Neural progenitor cell (in vitro differentiated cells): Measurements from ENCODE around the gene TOLLIP. TPM values are rescaled to one million over a fixed set of nuclear protein-coding genes. Genes with fewer than 3 reads are reported as not detected.

ENCODE experiments used
- DNase-seq: peaks from one replicate; pipeline ENCODE4 v3.0.0-alpha.2; 2016; ENCODE audit warnings: low spot score
- H2AFZ ChIP-seq: fragments of 200-600 bp; sonication (generic); replicated peaks from 2 replicates; pipeline ENCODE4 v1.6.1; 2016; ENCODE audit warnings: antibody characterized with exemption
- H3F3A ChIP-seq: fragments of 200-600 bp; sonication (generic); 2 replicates; pipeline ENCODE4 v1.6.1; 2016; ENCODE audit warnings: antibody characterized with exemption, low read depth
- H3K27ac ChIP-seq: fragments of 200-600 bp; sonication (generic); 2 replicates; pipeline ENCODE4 v1.5.1; 2016; ENCODE audit warnings: mild to moderate bottlenecking
- H3K27me3 ChIP-seq: fragments of 200-600 bp; sonication (generic); 2 replicates; pipeline ENCODE4 v1.6.1; 2016; ENCODE audit warnings: mild to moderate bottlenecking, moderate library complexity
- H3K36me3 ChIP-seq: fragments of 200-600 bp; sonication (generic); 2 replicates; pipeline ENCODE4 v1.5.1; 2016
- H3K4me1 ChIP-seq: fragments of 200-600 bp; sonication (generic); 2 replicates; pipeline ENCODE4 v1.6.1; 2016; ENCODE audit warnings: mixed run types
- H3K4me2 ChIP-seq: fragments of 200-600 bp; sonication (generic); 2 replicates; pipeline ENCODE4 v1.6.1; 2016
- H3K4me3 ChIP-seq: fragments of 200-600 bp; sonication (generic); 2 replicates; pipeline ENCODE4 v1.5.1; 2016
- H3K79me2 ChIP-seq: fragments of 200-600 bp; sonication (generic); 2 replicates; pipeline ENCODE4 v1.6.1; 2016; ENCODE audit warnings: low read depth
- H3K9ac ChIP-seq: fragments of 200-600 bp; sonication (generic); 2 replicates; pipeline ENCODE4 v1.6.1; 2016
- H3K9me3 ChIP-seq: fragments of 200-600 bp; sonication (generic); 2 replicates; pipeline ENCODE4 v1.5.1; 2016; ENCODE audit warnings: low read depth
- H4K20me1 ChIP-seq: fragments of 200-600 bp; sonication (generic); 2 replicates; pipeline ENCODE4 v1.6.1; 2016; ENCODE audit warnings: low read depth
- H3K27ac Mint-ChIP-seq: 3 replicates; pipeline ENCODE4 v1.8.0; 2021; ENCODE audit warnings: mixed read lengths
- H3K27me3 Mint-ChIP-seq: 2 replicates; pipeline ENCODE4 v1.8.0; 2022; ENCODE audit warnings: low read depth, mild to moderate bottlenecking, inconsistent platforms, moderate library complexity, mixed read lengths; ENCODE audit not compliant: insufficient read depth
- H3K36me3 Mint-ChIP-seq: 3 replicates; pipeline ENCODE4 v1.8.0; 2021; ENCODE audit warnings: mixed read lengths
- H3K4me1 Mint-ChIP-seq: 3 replicates; pipeline ENCODE4 v1.8.0; 2021; ENCODE audit warnings: mixed read lengths
- H3K4me3 Mint-ChIP-seq: 3 replicates; pipeline ENCODE4 v1.8.0; 2021; ENCODE audit warnings: mild to moderate bottlenecking, moderate library complexity, mixed read lengths
- H3K9me3 Mint-ChIP-seq: 3 replicates; pipeline ENCODE4 v1.8.0; 2020; ENCODE audit warnings: mixed read lengths
- CTCF ChIP-seq: fragments of 200-600 bp; sonication (generic); IDR thresholded peaks from 2 replicates; pipeline ENCODE4 v1.5.1; 2017; ENCODE audit warnings: antibody characterized with exemption, mild to moderate bottlenecking
- EZH2 ChIP-seq: fragments of 200-600 bp; sonication (generic); IDR thresholded peaks from 2 replicates; pipeline ENCODE4 v1.6.1; 2017; ENCODE audit warnings: antibody characterized with exemption, mild to moderate bottlenecking, moderate library complexity
- EZH2phosphoT487 ChIP-seq: fragments of 200-600 bp; sonication (generic); IDR thresholded peaks from 2 replicates; pipeline ENCODE4 v1.6.1; 2017; ENCODE audit warnings: antibody characterized with exemption
- total RNA-seq: library from RNA; depleted of rRNA; stranded (reverse); fragments of >200 nt; gene quantifications from 2 replicates; pipeline ENCODE4 v1.2.3, GENCODE V29; 2015; ENCODE audit warnings: low replicate concordance

Gene TOLLIP
- total RNA-seq, 1 donor from 2014 or later = 8.5 TPM

GRCh38 chr11:1346669-1347390 is 37.4 kb upstream of the TOLLIP start:
- Histone ChIP-seq H3K9ac (no peak overlapping the region), H4K20me1 (no peaks in the 10 kb centered on the region), H3K27me3 (peaks cover 6% of the 10 kb centered on the region), H3K9me3 (no peaks in the 10 kb centered on the region), H3K4me3 (no peak overlapping the region), H3K4me1 (peaks cover 18% of the 10 kb centered on the region), H3F3A (peaks cover 9% of the 10 kb centered on the region), H3K27ac (no peak overlapping the region), H3K4me2 (no peak overlapping the region), H3K79me2 (no peaks in the 10 kb centered on the region), H3K36me3 (no peaks in the 10 kb centered on the region), H2AFZ (no peak overlapping the region)
- H3K27me3 Mint-ChIP-seq = peaks cover 8% of the 10 kb centered on the region
- H3K9me3 Mint-ChIP-seq = no peaks in the 10 kb centered on the region
- TF ChIP-seq EZH2 = no peak
- no peak for TF ChIP-seq EZH2phosphoT487
- no peak for TF ChIP-seq CTCF
- H3K36me3 Mint-ChIP-seq = no peaks in the 10 kb centered on the region
- no peak overlapping the region for H3K27ac Mint-ChIP-seq
- no peak for DNase-seq
- H3K4me1 Mint-ChIP-seq = peaks cover 22% of the 10 kb centered on the region
- no peak overlapping the region for H3K4me3 Mint-ChIP-seq

DNA sequence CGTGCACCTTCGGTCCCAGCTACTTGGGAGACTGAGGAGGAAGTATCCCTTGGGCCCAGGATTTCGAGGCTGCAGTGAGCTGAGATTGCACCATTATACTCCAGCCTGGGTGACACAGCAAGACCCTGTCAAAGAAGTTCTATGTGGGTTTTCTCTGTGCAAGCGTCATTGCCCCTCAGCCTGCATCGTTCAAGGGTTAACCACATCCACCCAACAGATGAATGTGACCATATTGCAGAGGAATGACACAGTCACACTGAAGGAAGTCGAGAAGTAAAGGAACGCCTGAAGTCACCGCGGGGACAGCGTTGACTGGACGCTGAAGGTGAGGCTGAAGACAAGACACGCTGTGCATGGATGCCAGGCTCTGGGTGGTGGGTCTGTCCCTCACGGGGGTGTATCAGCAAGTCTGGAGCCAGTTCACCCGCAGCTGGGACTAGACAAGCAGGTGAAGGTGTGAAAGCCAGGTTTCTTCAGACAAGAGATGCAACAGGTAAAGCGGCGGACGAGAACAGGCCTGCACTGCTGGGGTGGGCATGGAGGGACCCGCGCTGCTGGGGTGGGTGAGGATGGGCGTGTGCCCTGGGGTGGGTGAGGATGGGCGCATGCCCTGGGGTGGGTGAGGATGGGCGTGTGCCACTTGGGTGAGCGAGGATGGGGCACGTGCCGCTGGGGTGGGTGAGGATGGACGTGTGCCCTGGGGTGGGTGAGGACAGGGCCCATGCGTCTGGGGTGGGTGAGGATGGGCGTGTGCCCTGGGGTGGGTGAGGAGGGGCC is 36.5 kb upstream of the TOLLIP start:
- H3K4me2 ChIP-seq = no peak overlapping the region
- TF ChIP-seq EZH2 (no peak), EZH2phosphoT487 (no peak), CTCF (no peak)
- H4K20me1 ChIP-seq = no peaks in the 10 kb centered on the region
- Mint-ChIP-seq H3K36me3 (no peaks in the 10 kb centered on the region), H3K27me3 (peaks cover 5% of the 10 kb centered on the region), H3K4me3 (peak overlapping the region; percentile 46), H3K4me1 (peaks cover 16% of the 10 kb centered on the region), H3K27ac (peak overlapping the region; percentile 82), H3K9me3 (no peaks in the 10 kb centered on the region)
- no peak overlapping the region for H2AFZ ChIP-seq
- no peak overlapping the region for H3K27ac ChIP-seq
- peaks cover 9% of the 10 kb centered on the region for H3F3A ChIP-seq
- H3K27me3 ChIP-seq = peaks cover 7% of the 10 kb centered on the region
- no peak for DNase-seq
- H3K4me1 ChIP-seq = peaks cover 18% of the 10 kb centered on the region
- H3K9ac ChIP-seq = no peak overlapping the region
- no peaks in the 10 kb centered on the region for H3K36me3 ChIP-seq
- no peaks in the 10 kb centered on the region for H3K9me3 ChIP-seq
- no peak overlapping the region for H3K4me3 ChIP-seq
- no peaks in the 10 kb centered on the region for H3K79me2 ChIP-seq

DNA sequence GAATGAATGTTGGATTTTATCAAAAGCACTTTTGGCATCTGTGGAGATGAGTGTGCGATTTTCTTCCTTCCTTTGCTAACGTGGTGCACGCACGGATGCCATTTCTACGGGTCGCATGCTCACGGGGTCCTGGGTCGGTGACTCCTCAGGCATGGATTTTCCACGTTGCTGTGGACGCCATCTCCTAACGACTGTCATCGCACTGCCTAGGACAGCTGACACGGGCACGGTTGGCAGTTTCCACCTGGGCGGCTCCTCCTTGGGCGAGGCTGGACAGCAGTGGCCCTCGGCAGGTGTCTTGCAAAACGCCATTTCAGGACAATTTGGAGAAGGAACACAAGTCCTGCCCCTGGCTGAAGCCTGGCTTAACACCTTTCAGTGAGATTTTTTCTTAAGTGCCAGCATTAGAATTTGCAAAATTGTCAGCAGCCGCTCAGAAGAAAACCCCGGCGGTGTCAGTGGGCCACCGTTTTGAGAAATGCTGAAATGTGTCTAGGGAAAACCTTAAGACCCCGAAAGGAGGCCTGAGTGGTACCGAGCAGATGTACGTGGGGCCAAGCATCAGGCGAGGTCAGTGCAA is 34.7 kb upstream of the TOLLIP start:
- H2AFZ ChIP-seq = no peak overlapping the region
- Mint-ChIP-seq H3K27ac (no peak overlapping the region), H3K27me3 (peaks cover 5% of the 10 kb centered on the region), H3K36me3 (no peaks in the 10 kb centered on the region), H3K4me1 (peaks cover 11% of the 10 kb centered on the region), H3K4me3 (peak overlapping the region; percentile 29), H3K9me3 (no peaks in the 10 kb centered on the region)
- H3F3A ChIP-seq = peaks cover 11% of the 10 kb centered on the region
- no peak for TF ChIP-seq EZH2phosphoT487
- TF ChIP-seq EZH2 = no peak
- no peak for TF ChIP-seq CTCF
- no peak overlapping the region for H3K9ac ChIP-seq
- peaks cover under 1% of the 10 kb centered on the region for H4K20me1 ChIP-seq
- no peaks in the 10 kb centered on the region for H3K36me3 ChIP-seq
- DNase-seq = no peak
- H3K79me2 ChIP-seq = no peaks in the 10 kb centered on the region
- H3K9me3 ChIP-seq = no peaks in the 10 kb centered on the region
- no peak overlapping the region for H3K4me3 ChIP-seq
- no peak overlapping the region for H3K4me2 ChIP-seq
- peaks cover 25% of the 10 kb centered on the region for H3K27me3 ChIP-seq
- H3K4me1 ChIP-seq = peaks cover 11% of the 10 kb centered on the region
- H3K27ac ChIP-seq = no peak overlapping the region
